ENCODE measurements around the gene USP32. TPM values are rescaled to one million over a fixed set of nuclear protein-coding genes. Genes with fewer than 3 reads are reported as not detected.

The USP32 gene
- polyA plus RNA-seq, 1 donor (not counting 4 experiments of a cell fraction or from before 2014, with no cell fraction given) = 37.6 TPM

DNA sequence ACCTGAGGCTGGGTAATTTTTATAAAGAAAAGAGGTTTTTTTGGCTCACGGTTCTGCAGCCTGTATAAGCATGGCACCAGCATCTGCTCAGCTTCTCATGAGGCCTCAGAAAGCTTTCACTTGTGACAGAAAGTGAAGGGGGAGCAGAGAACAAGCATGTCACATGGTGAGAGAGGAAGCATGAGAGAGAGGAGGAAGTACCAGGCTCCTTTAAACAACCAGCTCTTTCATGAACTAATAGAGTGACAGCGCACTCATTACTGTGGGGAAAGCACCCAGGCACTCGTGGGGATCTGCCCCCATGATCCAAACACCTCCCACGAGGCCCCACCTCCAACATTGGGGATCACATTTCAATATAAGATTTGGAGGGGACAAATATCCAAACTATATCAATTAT lies 86.8 kb downstream of the USP32 start:
- DNase-seq (ENCODE audit: low read depth, low spot score) = no peak
- no peak overlapping the region for H2AFZ ChIP-seq (ENCODE audit: control insufficient read depth, low read length)
- H3K4me3 ChIP-seq (ENCODE audit: control insufficient read depth in 2 of 3, extremely low read depth in 1 of 3, insufficient read depth in 2 of 3, low read depth in 1 of 3, low read length in 3 of 3) = no peak overlapping the region
- no peak overlapping the region for H3K27ac ChIP-seq (ENCODE audit: control insufficient read depth, insufficient read depth, low read length)
- peaks cover 26% of the 10 kb centered on the region for H3K79me2 ChIP-seq (ENCODE audit: control insufficient read depth, insufficient read depth, low read length)
- H3K9ac ChIP-seq (ENCODE audit: control insufficient read depth, extremely low read depth, insufficient read depth, low read length) = no peak overlapping the region
- dilution Hi-C loops (cut with MboI; ENCODE audit: extremely low pct_ligation_motif_present, low sequenced_read_pairs) = no loop called here
- no peak for TF ChIP-seq EZH2 (IDR thresholded peaks at IDR 0.05; ENCODE audit: low read length)
- TF ChIP-seq, protein P1, sequence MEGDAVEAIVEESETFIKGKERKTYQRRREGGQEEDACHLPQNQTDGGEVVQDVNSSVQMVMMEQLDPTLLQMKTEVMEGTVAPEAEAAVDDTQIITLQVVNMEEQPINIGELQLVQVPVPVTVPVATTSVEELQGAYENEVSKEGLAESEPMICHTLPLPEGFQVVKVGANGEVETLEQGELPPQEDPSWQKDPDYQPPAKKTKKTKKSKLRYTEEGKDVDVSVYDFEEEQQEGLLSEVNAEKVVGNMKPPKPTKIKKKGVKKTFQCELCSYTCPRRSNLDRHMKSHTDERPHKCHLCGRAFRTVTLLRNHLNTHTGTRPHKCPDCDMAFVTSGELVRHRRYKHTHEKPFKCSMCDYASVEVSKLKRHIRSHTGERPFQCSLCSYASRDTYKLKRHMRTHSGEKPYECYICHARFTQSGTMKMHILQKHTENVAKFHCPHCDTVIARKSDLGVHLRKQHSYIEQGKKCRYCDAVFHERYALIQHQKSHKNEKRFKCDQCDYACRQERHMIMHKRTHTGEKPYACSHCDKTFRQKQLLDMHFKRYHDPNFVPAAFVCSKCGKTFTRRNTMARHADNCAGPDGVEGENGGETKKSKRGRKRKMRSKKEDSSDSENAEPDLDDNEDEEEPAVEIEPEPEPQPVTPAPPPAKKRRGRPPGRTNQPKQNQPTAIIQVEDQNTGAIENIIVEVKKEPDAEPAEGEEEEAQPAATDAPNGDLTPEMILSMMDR (optimal IDR thresholded peaks at IDR 0.05 in 1 of 3, IDR thresholded peaks at IDR 0.05 in 1 of 3, conservative IDR thresholded peaks at IDR 0.05 in 1 of 3; ENCODE audit: extremely low read depth in 1 of 3, insufficient read depth in 2 of 3, low read length in 3 of 3) = no peak
- H3K9me3 ChIP-seq (ENCODE audit: control insufficient read depth, low read depth, low read length) = no peaks in the 10 kb centered on the region
- H4K20me1 ChIP-seq (ENCODE audit: control insufficient read depth, extremely low read depth, insufficient read depth, low read length) = no peaks in the 10 kb centered on the region
- no peaks in the 10 kb centered on the region for H3K4me1 ChIP-seq (ENCODE audit: control insufficient read depth, extremely low read depth, insufficient read depth, low read length)
- H3K4me2 ChIP-seq (ENCODE audit: control insufficient read depth, extremely low read depth, insufficient read depth, low read depth, low read length) = no peak overlapping the region
- no peaks in the 10 kb centered on the region for H3K27me3 ChIP-seq (ENCODE audit: control insufficient read depth, extremely low read depth, insufficient read depth, low read length)
- FAIRE-seq = no peak
- H3K9me1 ChIP-seq (ENCODE audit: control insufficient read depth, extremely low read depth, insufficient read depth, low read length) = no peaks in the 10 kb centered on the region
- no peaks in the 10 kb centered on the region for H3K36me3 ChIP-seq (ENCODE audit: control insufficient read depth in 2 of 2, extremely low read depth in 1 of 2, insufficient read depth in 2 of 2, low read length in 2 of 2)

DNA sequence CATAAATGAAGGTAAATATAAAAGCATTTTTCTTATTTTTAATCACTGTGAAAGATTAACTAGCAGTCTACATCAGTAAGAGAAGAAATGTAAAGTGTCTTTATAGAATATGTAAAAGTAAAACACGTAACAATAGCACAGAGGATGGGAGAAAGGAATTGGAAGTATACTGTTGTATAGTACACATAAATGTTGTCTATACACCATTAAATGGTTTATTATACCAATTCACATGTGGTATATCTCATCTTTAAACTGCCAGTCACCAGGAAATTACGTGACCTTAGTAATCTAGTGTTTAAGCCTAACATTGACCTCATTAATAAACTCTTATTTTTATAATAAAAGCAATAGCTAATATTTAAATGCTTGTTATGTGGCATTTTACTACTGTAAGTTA lies 87.4 kb downstream of the USP32 start:
- FAIRE-seq (no peak), DNase-seq (ENCODE audit: low read depth, low spot score) (no peak)
- H4K20me1 ChIP-seq (ENCODE audit: control insufficient read depth, extremely low read depth, insufficient read depth, low read length) = no peaks in the 10 kb centered on the region
- no peaks in the 10 kb centered on the region for H3K27me3 ChIP-seq (ENCODE audit: control insufficient read depth, extremely low read depth, insufficient read depth, low read length)
- no peaks in the 10 kb centered on the region for H3K36me3 ChIP-seq (ENCODE audit: control insufficient read depth in 2 of 2, extremely low read depth in 1 of 2, insufficient read depth in 2 of 2, low read length in 2 of 2)
- dilution Hi-C loops (cut with MboI; ENCODE audit: extremely low pct_ligation_motif_present, low sequenced_read_pairs) = no loop called here
- TF ChIP-seq, protein P1 (optimal IDR thresholded peaks at IDR 0.05 in 1 of 3, IDR thresholded peaks at IDR 0.05 in 1 of 3, conservative IDR thresholded peaks at IDR 0.05 in 1 of 3; ENCODE audit: extremely low read depth in 1 of 3, insufficient read depth in 2 of 3, low read length in 3 of 3) = no peak
- TF ChIP-seq EZH2 (IDR thresholded peaks at IDR 0.05; ENCODE audit: low read length) = no peak
- no peak overlapping the region for H3K4me2 ChIP-seq (ENCODE audit: control insufficient read depth, extremely low read depth, insufficient read depth, low read depth, low read length)
- no peak overlapping the region for H3K4me3 ChIP-seq (ENCODE audit: control insufficient read depth in 2 of 3, extremely low read depth in 1 of 3, insufficient read depth in 2 of 3, low read depth in 1 of 3, low read length in 3 of 3)
- H3K4me1 ChIP-seq (ENCODE audit: control insufficient read depth, extremely low read depth, insufficient read depth, low read length) = no peaks in the 10 kb centered on the region
- no peak overlapping the region for H3K9ac ChIP-seq (ENCODE audit: control insufficient read depth, extremely low read depth, insufficient read depth, low read length)
- H3K9me3 ChIP-seq (ENCODE audit: control insufficient read depth, low read depth, low read length) = no peaks in the 10 kb centered on the region
- no peak overlapping the region for H2AFZ ChIP-seq (ENCODE audit: control insufficient read depth, low read length)
- no peak overlapping the region for H3K27ac ChIP-seq (ENCODE audit: control insufficient read depth, insufficient read depth, low read length)
- no peaks in the 10 kb centered on the region for H3K9me1 ChIP-seq (ENCODE audit: control insufficient read depth, extremely low read depth, insufficient read depth, low read length)
- H3K79me2 ChIP-seq (ENCODE audit: control insufficient read depth, insufficient read depth, low read length) = peaks cover 26% of the 10 kb centered on the region
